CD8-positive, alpha-beta memory T cell (primary cell): ENCODE data around the gene CDH23. TPM values are rescaled to one million over a fixed set of nuclear protein-coding genes. Genes with fewer than 3 reads are reported as not detected.

Source experiments
- CTCF ChIA-PET: fragments of 350-600 bp; sonication (Branson Sonifier 250); formaldehyde crosslinking; loops from one replicate; lab custom pipeline; 2021; ENCODE audit warnings: antibody characterized with exemption; lab: Charles Lee
- POLR2A ChIA-PET: fragments of 350-600 bp; sonication (Branson Sonifier 250); formaldehyde crosslinking; loops from one replicate; lab custom pipeline; 2021; ENCODE audit warnings: antibody characterized with exemption; lab: Charles Lee
- DNase-seq, 5 donors: peaks; one replicate each; pipeline versions ENCODE4 v3.0.0 to v3.0.0-alpha.2; 2020 to 2022; ENCODE audit warnings: mixed read lengths in 1 of 5
- H3K27ac ChIP-seq: one replicate; pipeline ENCODE4 v1.7.0; 2013; ENCODE audit warnings: low read depth, mild to moderate bottlenecking, low read length, moderate library complexity
- H3K27me3 ChIP-seq: 2 replicates; pipeline ENCODE4 v1.7.0; 2013; ENCODE audit warnings: low read length, mild to moderate bottlenecking; ENCODE audit not compliant: insufficient read depth, poor library complexity, severe bottlenecking
- H3K36me3 ChIP-seq: 2 replicates; pipeline ENCODE4 v1.7.0; 2013; ENCODE audit warnings: mild to moderate bottlenecking, low read length, moderate library complexity; ENCODE audit not compliant: insufficient read depth
- H3K4me1 ChIP-seq: 2 replicates; pipeline ENCODE4 v1.7.0; 2013; ENCODE audit warnings: mild to moderate bottlenecking, low read length, moderate library complexity; ENCODE audit not compliant: insufficient read depth
- H3K4me3 ChIP-seq: 2 replicates; pipeline ENCODE4 v1.7.0; 2013; ENCODE audit warnings: mild to moderate bottlenecking, low read length
- H3K9me3 ChIP-seq: 2 replicates; pipeline ENCODE4 v1.7.0; 2013; ENCODE audit warnings: mild to moderate bottlenecking, low read length
- H3K27ac Mint-ChIP-seq, 8 donors: one replicate each; pipeline ENCODE4 v1.8.0; 2020 to 2021; ENCODE audit warnings: mixed read lengths in 8 of 8, mild to moderate bottlenecking in 6 of 8, inconsistent platforms in 3 of 8, moderate library complexity in 3 of 8
- H3K27me3 Mint-ChIP-seq, 2 donors: one replicate each; pipeline ENCODE4 v1.8.0; 2020 to 2021; ENCODE audit warnings: mixed read lengths in 2 of 2, mild to moderate bottlenecking in 1 of 2, moderate library complexity in 1 of 2
- H3K36me3 Mint-ChIP-seq, 3 donors: one replicate each; pipeline ENCODE4 v1.8.0; 2020 to 2021; ENCODE audit warnings: mixed read lengths in 3 of 3, inconsistent platforms in 1 of 3, mild to moderate bottlenecking in 1 of 3
- H3K4me1 Mint-ChIP-seq, 3 donors: one replicate each; pipeline ENCODE4 v1.8.0; 2020 to 2021; ENCODE audit warnings: mixed read lengths in 3 of 3, inconsistent platforms in 1 of 3, mild to moderate bottlenecking in 1 of 3
- H3K4me3 Mint-ChIP-seq, 7 donors: one replicate each; pipeline ENCODE4 v1.8.0; 2020 to 2021; ENCODE audit warnings: mixed read lengths in 7 of 7, mild to moderate bottlenecking in 6 of 7, moderate library complexity in 4 of 7, inconsistent platforms in 2 of 7
- H3K9me3 Mint-ChIP-seq, 5 donors: one replicate each; pipeline ENCODE4 v1.8.0; 2020 to 2022; ENCODE audit warnings: mixed read lengths in 5 of 5, mild to moderate bottlenecking in 3 of 5, moderate library complexity in 2 of 5, inconsistent platforms in 1 of 5
- polyA plus RNA-seq: library from polyadenylated mRNA; unstranded; fragments of 300-500 nt; fragmentation: Illumina TruSeq; gene quantifications from one replicate; pipeline ENCODE4 v1.2.3, GENCODE V29; 2021
- total RNA-seq, 2 experiments: library from RNA; stranded (reverse); gene quantifications; one replicate each; pipeline ENCODE4 v1.2.3, GENCODE V29; 2021

The CDH23 gene
- total and polyA plus RNA-seq, 3 experiments from 2014 or later, result 0.74 to 2.0 (median 0.78) TPM

DNA sequence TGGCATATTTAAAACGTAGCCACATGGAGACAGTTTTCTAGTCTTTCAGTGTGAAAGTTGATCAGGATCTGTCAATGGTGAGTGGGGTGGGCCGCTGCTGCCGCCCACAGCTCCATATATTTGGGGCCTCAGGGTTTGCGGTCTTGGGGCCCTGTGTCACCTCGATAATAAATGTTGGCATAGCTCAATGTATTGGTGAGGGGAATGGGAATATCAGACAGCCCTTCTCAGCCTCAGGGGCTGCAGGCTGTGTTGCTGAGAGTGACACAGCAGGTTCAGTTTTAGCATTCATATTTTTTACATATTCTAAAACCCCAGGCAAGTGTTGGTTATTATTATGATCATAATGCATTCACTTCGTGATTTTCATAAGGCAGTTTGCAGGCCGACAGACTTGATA is 5.3 kb downstream of the CDH23 start:
- Histone ChIP-seq H3K4me1 (peaks cover 8% of the 10 kb centered on the region), H3K27me3 (peaks cover 10% of the 10 kb centered on the region), H3K27ac (no peak overlapping the region), H3K36me3 (no peaks in the 10 kb centered on the region), H3K4me3 (no peak overlapping the region), H3K9me3 (no peaks in the 10 kb centered on the region)
- Mint-ChIP-seq H3K4me3 (no peak overlapping the region), H3K36me3 (no peaks in the 10 kb centered on the region), H3K27me3 (peaks cover 18 to 43% of the 10 kb centered on the region in 2 donors), H3K9me3 (peaks cover 0 to 4% (median 0%) of the 10 kb centered on the region in 5 donors), H3K27ac (no peak overlapping the region), H3K4me1 (peaks cover 0 to 8% (median 7%) of the 10 kb centered on the region in 3 donors)
- no peak for DNase-seq
- CTCF ChIA-PET, result no interaction called here
- POLR2A ChIA-PET, result no interaction called here

GRCh38 chr10:71404503-71405295 is 8.0 kb downstream of the CDH23 start:
- no peaks in the 10 kb centered on the region for H3K4me1 Mint-ChIP-seq

DNA sequence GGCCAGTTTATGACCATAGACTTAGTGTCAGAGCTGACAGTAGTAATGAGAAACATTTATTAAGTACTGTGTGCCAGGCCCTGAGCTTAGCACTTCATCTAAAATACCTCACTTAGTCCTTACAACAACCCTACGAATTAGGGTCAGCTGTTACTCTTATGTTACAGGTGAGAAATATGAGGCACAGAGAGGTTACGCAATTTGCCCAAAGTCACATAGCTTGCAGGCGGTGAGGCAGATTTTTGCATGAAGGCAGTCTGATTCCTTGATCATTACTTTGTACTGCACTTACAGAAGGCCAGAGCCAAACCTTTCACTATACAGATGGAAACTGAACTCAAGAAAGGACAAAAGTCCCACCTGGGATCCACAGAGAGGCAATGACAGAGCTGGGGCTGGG is 10.2 kb downstream of the CDH23 start:
- Histone ChIP-seq H3K4me3 (no peak overlapping the region), H3K9me3 (peaks cover 5% of the 10 kb centered on the region), H3K27ac (no peak overlapping the region), H3K27me3 (no peaks in the 10 kb centered on the region), H3K4me1 (no peaks in the 10 kb centered on the region), H3K36me3 (no peaks in the 10 kb centered on the region)
- ChIA-PET POLR2A (no interaction called here), CTCF (no interaction called here)
- H3K36me3 Mint-ChIP-seq, result peaks cover 0 to 16% (median 0%) of the 10 kb centered on the region in 3 donors
- DNase-seq, result no peak
- no peaks in the 10 kb centered on the region for H3K4me1 Mint-ChIP-seq
- peaks cover 6 to 13% (median 10%) of the 10 kb centered on the region in 5 donors for H3K9me3 Mint-ChIP-seq
- H3K27ac Mint-ChIP-seq, result peak overlapping the region in 1 of 8 donors; percentile 21
- H3K27me3 Mint-ChIP-seq, result peaks cover 5 to 30% of the 10 kb centered on the region in 2 donors
- no peak overlapping the region for H3K4me3 Mint-ChIP-seq

More at GRCh38 chr10:71404503-71405295, 8.0 kb downstream of the CDH23 start:
- no peak overlapping the region for H3K4me3 ChIP-seq
- POLR2A ChIA-PET, result no interaction called here
- H3K27ac ChIP-seq, result no peak overlapping the region
- Mint-ChIP-seq H3K27ac (no peak overlapping the region), H3K4me3 (no peak overlapping the region), H3K27me3 (peaks cover 13 to 39% of the 10 kb centered on the region in 2 donors), H3K9me3 (peaks cover 0 to 2% (median 0%) of the 10 kb centered on the region in 5 donors), H3K36me3 (no peaks in the 10 kb centered on the region)
- no peak for DNase-seq
- CTCF ChIA-PET, result no interaction called here
- H3K4me1 ChIP-seq, result no peaks in the 10 kb centered on the region
- H3K27me3 ChIP-seq, result no peaks in the 10 kb centered on the region
- H3K36me3 ChIP-seq, result no peaks in the 10 kb centered on the region
- no peaks in the 10 kb centered on the region for H3K9me3 ChIP-seq

- Mint-ChIP-seq H3K4me1 (no peaks in the 10 kb centered on the region), H3K27me3 (peaks cover 5 to 30% of the 10 kb centered on the region in 2 donors), H3K4me3 (no peak overlapping the region), H3K36me3 (peaks cover 0 to 18% (median 0%) of the 10 kb centered on the region in 3 donors), H3K27ac (no peak overlapping the region), H3K9me3 (peaks cover 11 to 17% (median 14%) of the 10 kb centered on the region in 5 donors)
- Histone ChIP-seq H3K27me3 (no peaks in the 10 kb centered on the region), H3K9me3 (peaks cover 5% of the 10 kb centered on the region), H3K36me3 (no peaks in the 10 kb centered on the region), H3K4me3 (no peak overlapping the region), H3K4me1 (no peaks in the 10 kb centered on the region), H3K27ac (no peak overlapping the region)
- ChIA-PET POLR2A (no interaction called here), CTCF (no interaction called here)
- no peak for DNase-seq
Observed at GRCh38 chr10:71408436-71409225, 11.9 kb downstream of the CDH23 start.

DNA sequence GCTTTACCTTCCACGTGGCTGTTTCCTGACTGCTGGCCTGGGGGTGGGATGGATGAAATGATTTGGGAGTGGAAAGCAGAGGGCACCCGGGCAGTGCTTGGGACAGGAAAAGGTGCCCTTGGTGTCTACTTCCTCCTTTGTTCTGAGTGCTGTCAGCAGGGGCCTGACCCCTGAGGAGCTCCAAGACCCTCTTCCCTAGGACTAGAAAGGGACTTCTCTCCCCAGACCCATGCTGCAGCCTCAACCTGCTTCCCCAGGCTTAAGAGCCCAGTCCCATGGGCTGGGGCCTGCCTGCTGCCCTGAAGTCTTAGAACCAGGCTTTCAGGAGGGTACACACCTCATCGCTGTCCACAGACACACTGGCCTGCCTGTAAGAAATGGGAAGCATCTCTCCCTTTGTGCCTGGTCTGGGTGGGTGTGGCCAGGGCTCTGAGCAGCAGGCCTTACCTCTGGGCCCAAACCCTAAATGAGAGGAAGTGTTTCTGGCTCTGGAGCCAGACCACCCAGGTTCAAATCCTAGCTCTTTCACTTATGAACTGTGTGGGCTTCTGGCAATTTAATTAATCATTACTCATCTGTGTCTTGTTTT is 12.9 kb downstream of the CDH23 start:
- no peak for DNase-seq
- no peak overlapping the region for H3K27ac ChIP-seq

GRCh38 chr10:71413581-71413980 is 16.9 kb downstream of the CDH23 start:
- H3K4me1 ChIP-seq, result no peaks in the 10 kb centered on the region
- Mint-ChIP-seq H3K9me3 (peaks cover 11 to 17% (median 13%) of the 10 kb centered on the region in 5 donors), H3K4me1 (no peaks in the 10 kb centered on the region), H3K36me3 (peaks cover 0 to 23% (median 0%) of the 10 kb centered on the region in 3 donors), H3K27ac (no peak overlapping the region), H3K27me3 (peaks cover 5 to 20% of the 10 kb centered on the region in 2 donors), H3K4me3 (no peak overlapping the region)
- no peak overlapping the region for H3K4me3 ChIP-seq
- H3K27me3 ChIP-seq, result no peaks in the 10 kb centered on the region
- DNase-seq, result no peak
- ChIA-PET POLR2A (interaction anchor here (0.5 to 0.6 kb wide), 2 partner anchors 334 to 360 kb away, joined by 3 read pairs; partner anchors contain the start of gene VSIR), CTCF (no interaction called here)
- H3K36me3 ChIP-seq, result no peaks in the 10 kb centered on the region
- no peak overlapping the region for H3K27ac ChIP-seq
- H3K9me3 ChIP-seq, result peaks cover 5% of the 10 kb centered on the region

More for the DNA sequence above, 12.9 kb downstream of the CDH23 start:
- Histone ChIP-seq H3K4me3 (no peak overlapping the region), H3K36me3 (no peaks in the 10 kb centered on the region), H3K4me1 (no peaks in the 10 kb centered on the region), H3K9me3 (peaks cover 5% of the 10 kb centered on the region), H3K27me3 (no peaks in the 10 kb centered on the region)
- CTCF ChIA-PET, result no interaction called here
- H3K4me1 Mint-ChIP-seq, result no peaks in the 10 kb centered on the region
- peaks cover 0 to 18% (median 0%) of the 10 kb centered on the region in 3 donors for H3K36me3 Mint-ChIP-seq
- H3K4me3 Mint-ChIP-seq, result no peak overlapping the region
- POLR2A ChIA-PET, result no interaction called here
- H3K9me3 Mint-ChIP-seq, result peaks cover 11 to 17% (median 14%) of the 10 kb centered on the region in 5 donors
- peaks cover 4 to 30% of the 10 kb centered on the region in 2 donors for H3K27me3 Mint-ChIP-seq
- H3K27ac Mint-ChIP-seq, result no peak overlapping the region

GRCh38 chr10:71414359-71414758 is 17.6 kb downstream of the CDH23 start:
- CTCF ChIA-PET, result no interaction called here
- H3K27me3 Mint-ChIP-seq, result peaks cover 5 to 15% of the 10 kb centered on the region in 2 donors
- POLR2A ChIA-PET, result no interaction called here

More at GRCh38 chr10:71414359-71414758, 17.6 kb downstream of the CDH23 start:
- Mint-ChIP-seq H3K9me3 (peaks cover 11 to 16% (median 13%) of the 10 kb centered on the region in 5 donors), H3K36me3 (peaks cover 0 to 23% (median 0%) of the 10 kb centered on the region in 3 donors), H3K4me1 (no peaks in the 10 kb centered on the region), H3K27ac (no peak overlapping the region), H3K4me3 (no peak overlapping the region)
- no peak overlapping the region for H3K27ac ChIP-seq
- peaks cover 5% of the 10 kb centered on the region for H3K9me3 ChIP-seq
- no peaks in the 10 kb centered on the region for H3K36me3 ChIP-seq
- no peak overlapping the region for H3K4me3 ChIP-seq
- no peaks in the 10 kb centered on the region for H3K27me3 ChIP-seq
- no peaks in the 10 kb centered on the region for H3K4me1 ChIP-seq
- no peak for DNase-seq
